Keratinocyte (primary cell): ENCODE measurements around the gene ARHGEF25. TPM values are rescaled to one million over a fixed set of nuclear protein-coding genes. Genes with fewer than 3 reads are reported as not detected.

Experiments used
- DNase-seq: peaks from one replicate; pipeline ENCODE4 v3.0.0-alpha.2; 2011; ENCODE audit warnings: low read depth, missing footprints, low spot score
- FAIRE-seq: peaks from 2 replicates; lab custom pipeline; 2011; peaks lifted over from hg19 to GRCh38; lab: Jason Lieb, UNC
- H2AFZ ChIP-seq: 2 replicates; pipeline ENCODE4 v1.6.0; 2012; ENCODE audit warnings: low read length, control low read depth, inconsistent platforms; ENCODE audit not compliant: control insufficient read depth
- H3K27ac ChIP-seq: 2 replicates; pipeline ENCODE4 v1.5.1; 2011; ENCODE audit warnings: low read length; ENCODE audit not compliant: control insufficient read depth, insufficient read depth
- H3K27me3 ChIP-seq: 3 replicates; pipeline ENCODE4 v1.6.0; 2011; ENCODE audit warnings: low read length; ENCODE audit not compliant: control insufficient read depth, insufficient read depth; ENCODE audit errors: extremely low read depth
- H3K36me3 ChIP-seq, 2 experiments: 2 replicates in 1 of 2; 3 replicates in 1 of 2; pipeline ENCODE4 v1.5.1; 2011; ENCODE audit warnings: low read length in 2 of 2, mild to moderate bottlenecking in 1 of 2; ENCODE audit not compliant: control insufficient read depth in 2 of 2, insufficient read depth in 2 of 2; ENCODE audit errors: extremely low read depth in 1 of 2
- H3K4me1 ChIP-seq: 3 replicates; pipeline ENCODE4 v1.5.1; 2011; ENCODE audit warnings: low read length; ENCODE audit not compliant: control insufficient read depth, insufficient read depth; ENCODE audit errors: extremely low read depth
- H3K4me2 ChIP-seq: 3 replicates; pipeline ENCODE4 v1.6.0; 2011; ENCODE audit warnings: low read depth, low read length; ENCODE audit not compliant: control insufficient read depth, insufficient read depth; ENCODE audit errors: extremely low read depth
- H3K4me3 ChIP-seq, 3 experiments: fragments of 200-600 bp in 1 of 3; sonication (generic) in 1 of 3; 2 replicates in 2 of 3; 3 replicates in 1 of 3; pipeline ENCODE4 v1.5.1; 2011 to 2016; ENCODE audit warnings: low read length in 3 of 3, mild to moderate bottlenecking in 3 of 3, control low read depth in 2 of 3, inconsistent platforms in 1 of 3, low read depth in 1 of 3, mixed read lengths in 1 of 3, mixed run types in 1 of 3, moderate library complexity in 1 of 3; ENCODE audit not compliant: control insufficient read depth in 2 of 3, insufficient read depth in 2 of 3; ENCODE audit errors: extremely low read depth in 1 of 3
- H3K79me2 ChIP-seq: 2 replicates; pipeline ENCODE4 v1.6.0; 2012; ENCODE audit warnings: low read length; ENCODE audit not compliant: control insufficient read depth, insufficient read depth
- H3K9ac ChIP-seq: 3 replicates; pipeline ENCODE4 v1.6.0; 2011; ENCODE audit warnings: low read length; ENCODE audit not compliant: control insufficient read depth, insufficient read depth; ENCODE audit errors: extremely low read depth
- H3K9me1 ChIP-seq: 3 replicates; pipeline ENCODE4 v1.6.0; 2011; ENCODE audit warnings: low read length; ENCODE audit not compliant: control insufficient read depth, insufficient read depth; ENCODE audit errors: extremely low read depth
- H3K9me3 ChIP-seq: 2 replicates; pipeline ENCODE4 v1.5.1; 2012; ENCODE audit warnings: low read depth, low read length; ENCODE audit not compliant: control insufficient read depth
- H4K20me1 ChIP-seq: 3 replicates; pipeline ENCODE4 v1.6.0; 2011; ENCODE audit warnings: low read length; ENCODE audit not compliant: control insufficient read depth, insufficient read depth; ENCODE audit errors: extremely low read depth
- EZH2 ChIP-seq: IDR thresholded peaks from one replicate; pipeline ENCODE4 v1.6.1; 2012; ENCODE audit warnings: inconsistent platforms, mild to moderate bottlenecking, low read length, moderate library complexity
- dilution Hi-C: fragments of 300-500 bp; cut with MboI; formaldehyde crosslinking; loops from one replicate; pipeline ENCODE4 v1.7.0; 2020; ENCODE audit warnings: low sequenced_read_pairs; ENCODE audit not compliant: extremely low pct_ligation_motif_present
- polyA plus RNA-seq, 5 experiments: library from polyadenylated mRNA; depleted of rRNA in 3 of 5; stranded (reverse) in 3 of 5; stranded (forward) in 1 of 5; unstranded in 1 of 5; fragments of >200 nt; gene quantifications; 1 replicate in 1 of 5; 2 replicates in 3 of 5; 3 replicates in 1 of 5; pipeline versions ENCODE4 v1.2.1 to v1.2.3, GENCODE V29; 2011 to 2012; ENCODE audit warnings: missing spikeins in 2 of 5, low read depth in 1 of 5, low replicate concordance in 1 of 5
- TF ChIP-seq, protein P1 (sequence below), 3 experiments: IDR thresholded peaks in 1 of 3; conservative IDR thresholded peaks in 1 of 3; optimal IDR thresholded peaks in 1 of 3; 2 replicates in 2 of 3; 3 replicates in 1 of 3; pipeline versions ENCODE3 to v1.5.1; 2011; ENCODE audit warnings: low read length in 3 of 3, mild to moderate bottlenecking in 3 of 3, moderate library complexity in 2 of 3, control low read depth in 1 of 3, inconsistent platforms in 1 of 3; ENCODE audit not compliant: insufficient read depth in 2 of 3; ENCODE audit errors: extremely low read depth in 1 of 3

Gene ARHGEF25
- polyA plus RNA-seq, 1 donor (not counting 4 experiments of a cell fraction or from before 2014, with no cell fraction given) = 0.12 TPM

DNA sequence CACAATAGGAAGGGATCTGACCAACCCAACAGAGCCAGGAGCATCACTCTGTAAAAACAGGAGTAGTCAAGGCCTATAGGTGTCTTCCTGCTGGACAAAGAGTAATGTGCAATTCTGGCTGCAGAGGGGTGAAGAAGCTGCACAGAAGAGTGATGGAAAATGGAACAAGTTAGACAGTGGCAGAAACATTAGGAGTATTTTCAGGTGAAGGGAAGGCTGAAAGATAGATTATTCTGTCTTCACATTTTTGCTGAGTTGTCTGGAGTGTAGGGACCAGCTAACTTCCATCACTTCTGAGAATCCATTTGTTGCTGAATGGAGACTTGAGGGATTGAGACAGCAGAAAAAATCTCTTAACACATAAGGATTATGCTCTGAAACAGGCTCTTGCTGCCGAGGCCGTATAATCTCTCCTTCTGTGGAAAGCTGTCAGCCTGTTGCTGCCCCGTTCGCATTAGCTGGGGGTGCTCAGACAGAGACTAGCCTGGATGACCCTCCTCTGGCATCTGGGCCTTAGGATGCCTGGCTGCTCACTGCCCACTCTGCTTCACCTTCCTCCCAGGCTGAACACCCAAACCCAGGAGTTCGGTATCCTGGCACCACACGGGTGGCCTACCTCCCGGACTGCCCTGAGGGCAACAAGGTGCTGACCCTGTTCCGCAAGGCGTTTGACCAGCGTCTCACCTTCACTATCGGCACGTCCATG is 3.1 kb upstream of the ARHGEF25 start:
- Histone ChIP-seq H3K9me1 (no peaks in the 10 kb centered on the region), H3K4me3 (no peak overlapping the region), H3K27ac (no peak overlapping the region), H4K20me1 (no peaks in the 10 kb centered on the region), H2AFZ (no peak overlapping the region), H3K4me1 (peaks cover 15% of the 10 kb centered on the region), H3K27me3 (peaks cover 46% of the 10 kb centered on the region), H3K4me2 (no peak overlapping the region), H3K79me2 (no peaks in the 10 kb centered on the region), H3K9me3 (no peaks in the 10 kb centered on the region), H3K36me3 (no peaks in the 10 kb centered on the region), H3K9ac (no peak overlapping the region)
- dilution Hi-C loops = no loop called here
- TF ChIP-seq, protein P1, sequence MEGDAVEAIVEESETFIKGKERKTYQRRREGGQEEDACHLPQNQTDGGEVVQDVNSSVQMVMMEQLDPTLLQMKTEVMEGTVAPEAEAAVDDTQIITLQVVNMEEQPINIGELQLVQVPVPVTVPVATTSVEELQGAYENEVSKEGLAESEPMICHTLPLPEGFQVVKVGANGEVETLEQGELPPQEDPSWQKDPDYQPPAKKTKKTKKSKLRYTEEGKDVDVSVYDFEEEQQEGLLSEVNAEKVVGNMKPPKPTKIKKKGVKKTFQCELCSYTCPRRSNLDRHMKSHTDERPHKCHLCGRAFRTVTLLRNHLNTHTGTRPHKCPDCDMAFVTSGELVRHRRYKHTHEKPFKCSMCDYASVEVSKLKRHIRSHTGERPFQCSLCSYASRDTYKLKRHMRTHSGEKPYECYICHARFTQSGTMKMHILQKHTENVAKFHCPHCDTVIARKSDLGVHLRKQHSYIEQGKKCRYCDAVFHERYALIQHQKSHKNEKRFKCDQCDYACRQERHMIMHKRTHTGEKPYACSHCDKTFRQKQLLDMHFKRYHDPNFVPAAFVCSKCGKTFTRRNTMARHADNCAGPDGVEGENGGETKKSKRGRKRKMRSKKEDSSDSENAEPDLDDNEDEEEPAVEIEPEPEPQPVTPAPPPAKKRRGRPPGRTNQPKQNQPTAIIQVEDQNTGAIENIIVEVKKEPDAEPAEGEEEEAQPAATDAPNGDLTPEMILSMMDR (optimal IDR thresholded peaks at IDR 0.05 in 1 of 3, IDR thresholded peaks at IDR 0.05 in 1 of 3, conservative IDR thresholded peaks at IDR 0.05 in 1 of 3; ENCODE audit: extremely low read depth in 1 of 3, insufficient read depth in 2 of 3, low read length in 3 of 3) = no peak
- no peak for TF ChIP-seq EZH2
- no peak for DNase-seq
- FAIRE-seq = no peak

DNA sequence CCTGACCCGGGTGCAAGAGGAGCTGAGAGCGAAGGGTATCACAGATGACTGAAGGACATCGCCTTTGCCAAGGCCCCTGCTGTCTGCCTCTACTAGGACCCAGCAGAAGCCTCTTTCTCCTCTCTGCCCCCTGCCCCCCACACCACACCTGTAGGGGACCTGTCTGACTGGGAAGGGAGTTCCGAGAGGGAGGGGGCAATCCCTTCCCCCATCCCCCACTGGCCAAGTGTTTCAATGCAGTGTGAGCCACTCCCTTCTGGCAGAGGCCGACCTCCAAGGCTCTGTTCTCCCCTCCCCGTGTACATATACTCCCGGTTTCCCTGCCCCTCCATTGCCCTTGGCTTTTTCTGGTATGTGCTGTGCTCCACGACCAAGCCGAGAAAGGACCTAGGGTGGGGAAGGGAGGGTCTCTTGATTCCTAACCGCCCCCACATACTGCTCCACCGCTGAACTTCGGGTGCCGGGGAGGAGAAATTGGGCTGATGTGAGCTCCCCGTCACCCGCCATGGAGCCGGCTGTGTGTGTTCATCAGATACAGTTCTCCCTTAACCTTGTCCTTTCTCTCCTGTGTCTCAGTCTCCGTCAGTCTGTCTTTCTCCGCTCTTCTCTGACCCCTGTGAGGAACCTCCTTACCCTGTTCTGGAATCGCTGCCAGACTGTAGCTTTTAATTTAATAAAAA is 2.0 kb upstream of the ARHGEF25 start:
- Histone ChIP-seq H3K4me3 (no peak overlapping the region), H3K9me3 (no peaks in the 10 kb centered on the region), H3K27me3 (peaks cover 56% of the 10 kb centered on the region), H3K9me1 (no peaks in the 10 kb centered on the region), H4K20me1 (no peaks in the 10 kb centered on the region), H3K4me2 (no peak overlapping the region), H3K4me1 (peaks cover 6% of the 10 kb centered on the region), H3K36me3 (no peaks in the 10 kb centered on the region), H3K27ac (no peak overlapping the region), H3K9ac (no peak overlapping the region), H3K79me2 (no peaks in the 10 kb centered on the region), H2AFZ (no peak overlapping the region)
- DNase-seq = no peak
- no peak for FAIRE-seq
- TF ChIP-seq EZH2 = no peak
- TF ChIP-seq, protein P1 (optimal IDR thresholded peaks at IDR 0.05 in 1 of 3, IDR thresholded peaks at IDR 0.05 in 1 of 3, conservative IDR thresholded peaks at IDR 0.05 in 1 of 3; ENCODE audit: extremely low read depth in 1 of 3, insufficient read depth in 2 of 3, low read length in 3 of 3) = no peak
- dilution Hi-C loops = no loop called here
